Cerebellar nuclear complex (tissue), 1 donor: ENCODE data around the gene PGD.
A peak's percentile ranks its signal among the peaks of the same experiment; 100 is the strongest.

Experiments
- DNase-seq, 2 experiments: peaks; one replicate each; lab custom pipeline; 2025; lab: John Stamatoyannopoulos, UW

The PGD gene

DNA sequence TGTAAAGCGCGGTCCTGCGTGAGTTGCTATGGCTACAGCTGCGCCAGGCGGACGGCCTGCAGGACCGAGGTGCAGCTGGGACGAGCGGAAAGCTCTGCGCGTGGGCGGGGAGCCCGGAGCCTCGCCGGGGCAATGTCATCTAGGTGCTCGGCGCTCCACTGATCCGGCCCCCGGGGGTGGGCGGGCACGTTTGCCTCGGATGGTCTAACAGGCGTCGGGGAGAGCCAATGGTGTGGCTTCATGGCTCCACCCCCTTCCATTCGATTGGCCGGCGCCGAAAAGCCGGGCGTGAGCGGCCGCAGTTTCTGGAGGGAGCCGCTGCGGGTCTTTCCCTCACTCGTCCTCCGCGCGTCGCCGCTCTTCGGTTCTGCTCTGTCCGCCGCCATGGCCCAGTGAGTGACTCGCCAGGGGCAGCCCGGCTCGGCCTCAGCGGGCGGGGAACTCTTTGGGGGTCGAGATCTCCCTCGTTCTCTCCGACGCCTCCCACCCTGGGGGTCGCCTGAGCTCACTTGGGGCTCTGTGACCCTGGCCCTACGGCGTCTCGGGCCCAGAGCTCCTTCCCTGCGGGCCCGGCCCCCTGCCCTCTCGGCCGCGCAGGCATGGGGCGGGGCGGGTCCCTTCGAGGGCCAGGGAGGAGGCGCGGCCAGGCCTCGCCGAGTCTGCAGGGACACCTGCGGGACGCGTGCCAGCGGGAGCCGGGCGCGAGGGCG lies at the start of gene PGD:
Gene PGD, plus strand, starts transcription at position 331 of the 710 bp plus-strand sequence. Its CDS starts 54 bp downstream, at position 385.
- DNase-seq, result peak; percentile 91 to 92

DNA sequence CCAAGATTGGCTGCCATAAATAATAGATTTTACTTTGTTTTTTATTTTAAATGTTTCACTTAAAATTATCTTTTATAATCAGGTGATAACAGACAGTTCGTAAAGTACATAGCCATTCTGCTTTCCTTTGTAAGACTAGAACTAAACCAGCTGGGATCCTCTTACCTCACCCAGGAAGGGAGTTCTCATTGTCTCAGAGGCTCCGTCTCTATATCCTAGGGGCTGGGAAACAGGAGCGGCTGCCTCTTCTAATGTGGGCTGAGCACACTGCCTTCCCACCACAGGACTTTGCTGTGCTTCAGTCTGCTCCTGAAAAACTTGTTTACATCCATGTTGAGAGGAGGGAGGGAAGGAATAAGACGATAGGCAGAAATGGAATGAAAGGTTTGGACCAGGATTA lies 45.6 kb upstream of the PGD start:
- no peak for DNase-seq

DNA sequence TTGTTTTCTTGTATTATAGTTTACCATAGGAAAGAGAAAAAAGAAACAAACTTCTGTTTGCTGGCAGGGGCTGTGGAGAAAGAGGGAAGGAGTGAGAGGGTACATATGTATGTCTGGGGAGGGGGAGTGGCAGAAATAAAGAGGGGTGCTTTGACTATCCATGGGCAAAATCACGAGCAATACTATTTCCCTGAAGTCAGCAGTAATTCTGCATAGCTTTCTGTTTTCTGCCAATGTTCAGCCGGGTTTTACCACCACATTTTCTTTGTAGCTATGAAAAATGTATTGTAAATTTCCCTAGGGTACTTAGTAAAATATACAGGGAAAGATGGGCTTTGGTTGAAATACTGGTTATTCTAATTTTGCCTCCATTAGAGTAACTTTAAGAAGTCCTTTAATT lies 45.2 kb upstream of the PGD start:
- DNase-seq, result no peak

DNA sequence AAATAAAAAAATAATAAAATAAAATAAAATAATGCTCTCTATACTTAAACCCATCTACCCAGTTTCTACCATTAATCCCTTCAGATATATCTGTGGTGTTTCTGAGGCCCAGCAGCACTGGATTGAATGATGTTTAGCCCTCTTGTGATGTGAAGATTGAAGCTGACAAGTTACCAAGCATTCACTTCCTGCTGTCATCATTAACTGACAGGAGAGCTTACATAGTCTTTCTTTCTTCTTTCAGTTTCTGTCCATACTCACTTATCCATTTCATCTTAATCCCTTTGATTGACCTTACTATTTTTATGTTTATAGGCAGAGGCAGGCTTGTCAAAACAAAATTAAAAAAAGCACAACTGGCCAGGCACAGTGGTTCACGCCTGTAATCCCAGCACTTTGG lies 38.8 kb upstream of the PGD start:
- no peak for DNase-seq

DNA sequence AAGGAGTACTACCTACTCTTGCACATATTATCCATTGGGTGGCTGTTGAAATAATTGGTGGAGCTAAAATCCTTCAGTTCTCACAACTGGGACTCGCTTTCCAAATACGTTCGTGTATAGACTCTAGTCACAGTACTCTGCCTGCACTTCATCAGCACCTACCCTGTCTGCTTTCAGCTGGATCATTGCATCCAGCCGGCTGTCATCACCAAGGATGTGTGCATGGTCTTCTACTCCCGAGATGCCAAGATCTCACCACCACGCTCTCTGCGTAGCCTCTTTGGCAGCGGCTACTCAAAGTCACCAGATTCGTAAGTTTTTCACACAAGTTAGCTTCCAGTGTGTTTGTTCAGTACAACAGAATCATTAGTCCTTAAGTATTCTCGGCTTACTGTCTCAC lies 37.3 kb upstream of the PGD start:
- no peak for DNase-seq

DNA sequence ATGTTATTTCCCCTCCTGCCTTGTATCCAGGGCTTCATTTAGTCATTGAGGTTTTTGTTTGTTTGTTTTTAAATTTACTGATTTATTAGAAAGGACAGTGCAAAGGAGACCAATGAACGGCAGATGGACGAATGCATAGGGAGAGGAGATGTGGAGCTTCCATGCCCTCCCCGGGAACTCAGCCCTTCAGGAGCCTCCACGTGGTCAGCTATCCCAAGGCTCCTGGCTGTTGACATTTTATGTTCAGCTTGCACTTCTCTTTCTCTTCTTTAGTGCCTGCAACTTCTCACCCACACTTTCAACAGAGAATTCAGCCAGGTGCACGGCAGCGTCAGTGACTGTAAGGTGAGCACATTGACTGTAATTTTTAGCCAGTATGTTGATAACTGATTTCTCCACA lies 30.7 kb upstream of the PGD start:
- no peak for DNase-seq

DNA sequence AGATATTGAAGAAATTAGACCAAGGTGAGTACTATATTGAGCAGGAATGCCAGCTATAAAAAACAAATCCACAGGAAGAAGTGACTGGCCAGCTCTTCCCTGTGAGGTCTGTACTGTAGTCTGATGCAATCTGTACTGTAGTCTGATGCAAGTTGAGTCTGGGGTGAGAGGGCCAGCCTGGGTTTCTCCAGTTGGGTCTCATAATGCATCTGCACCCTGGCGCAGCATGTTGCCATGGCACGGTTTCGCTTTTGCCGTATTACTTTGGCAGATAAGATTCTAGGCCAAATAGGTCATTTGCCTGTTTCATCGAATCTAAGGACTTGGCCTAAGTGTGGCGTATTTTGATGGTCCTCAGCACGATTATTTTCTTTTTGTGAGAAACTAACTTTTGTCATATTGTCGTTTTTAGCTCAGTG lies 24.4 kb upstream of the PGD start:
- DNase-seq, result no peak

DNA sequence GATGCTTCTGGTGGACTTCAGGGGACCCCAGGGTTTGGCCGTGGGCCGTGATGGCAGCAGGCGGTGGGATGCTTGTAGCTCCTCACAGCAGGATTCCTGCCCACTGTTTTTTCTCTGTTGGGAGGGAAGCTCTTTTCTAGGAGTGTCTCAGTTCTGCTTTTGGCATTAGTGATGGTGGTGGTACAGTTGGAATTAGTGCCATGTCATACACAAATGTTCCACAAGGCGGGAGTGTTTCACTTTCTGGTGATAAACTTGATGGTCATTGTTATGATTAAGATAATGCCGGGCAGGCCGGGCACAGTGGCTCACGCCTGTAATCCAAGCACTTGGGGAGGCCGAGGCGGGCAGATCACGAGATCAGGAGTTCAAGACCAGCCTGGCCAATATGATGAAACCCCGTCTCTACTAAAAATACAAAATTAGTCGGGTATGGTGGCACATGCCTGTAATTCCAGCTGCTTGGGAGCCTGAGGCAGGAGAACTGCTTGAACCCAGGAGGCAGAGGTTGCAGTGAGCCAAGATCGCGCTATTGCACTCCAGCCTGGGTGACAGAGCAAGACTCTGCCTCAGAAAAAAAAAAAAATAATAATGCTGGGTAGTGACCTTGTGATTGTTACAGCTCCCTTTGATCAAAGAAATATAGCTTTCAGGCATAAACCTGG lies 21.4 kb upstream of the PGD start:
- DNase-seq, result peak in 1 of 2 experiments; percentile 6

DNA sequence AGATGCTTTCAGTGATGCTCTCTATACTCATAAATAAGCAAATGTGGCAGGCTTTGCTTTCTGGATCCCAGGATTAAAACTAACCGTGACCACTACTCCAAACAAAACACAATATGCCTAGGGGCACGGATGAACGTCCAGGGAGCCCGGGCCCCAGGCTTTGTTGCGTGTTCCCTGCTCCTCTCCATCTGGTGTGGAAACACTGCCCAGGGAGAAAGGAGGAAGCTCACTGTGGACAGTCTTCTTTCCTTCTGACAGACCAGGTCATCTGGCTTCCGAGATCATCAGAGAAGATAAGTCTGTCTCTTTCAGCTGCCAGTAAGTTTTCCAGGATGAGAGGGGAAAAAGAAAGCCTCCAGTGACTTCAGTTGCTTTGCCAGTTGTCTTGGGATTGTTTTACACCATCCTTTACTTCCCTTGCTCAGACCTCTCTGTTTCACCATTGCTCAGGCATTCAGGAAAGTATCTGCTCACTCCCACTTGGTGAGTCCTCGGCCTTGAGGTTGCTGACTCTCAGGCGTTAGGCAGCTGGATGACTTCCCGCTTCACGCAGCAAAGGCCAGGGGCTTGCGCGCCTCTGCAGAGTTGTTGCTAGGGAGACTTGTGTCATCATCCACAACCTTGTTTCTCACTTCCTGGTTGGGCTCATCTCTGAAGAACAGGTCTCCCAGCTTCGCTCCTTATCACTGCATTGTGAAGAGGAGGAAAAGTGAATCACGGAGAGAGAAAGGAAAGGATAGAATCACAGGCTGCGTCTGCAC lies 20.6 kb upstream of the PGD start:
- no peak for DNase-seq

DNA sequence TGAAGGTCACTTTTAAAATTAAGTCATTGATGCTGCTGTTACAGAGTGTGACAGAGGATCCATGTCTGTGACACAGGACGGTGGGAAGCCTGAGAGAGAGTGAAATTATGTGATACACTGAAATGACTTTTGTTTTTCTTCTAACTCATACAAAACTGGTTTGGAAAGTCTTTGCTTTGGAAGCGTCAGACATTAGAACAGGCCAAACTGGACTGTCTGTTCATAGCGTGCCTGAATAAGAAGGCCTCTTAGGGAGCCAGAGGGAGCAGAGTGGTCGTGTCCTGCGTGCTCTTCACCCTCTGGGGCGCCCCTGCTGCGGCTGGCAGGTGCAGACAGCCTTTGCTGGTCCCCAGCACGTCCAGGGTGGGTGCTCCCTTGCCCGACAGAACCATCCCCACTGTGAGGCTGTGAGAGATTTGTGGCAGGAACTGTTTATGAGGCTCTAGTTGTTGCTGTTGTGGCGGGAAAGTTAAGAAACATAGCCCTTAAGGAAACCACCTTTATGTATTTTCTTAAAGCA lies 19.7 kb upstream of the PGD start:
- DNase-seq, result no peak

DNA sequence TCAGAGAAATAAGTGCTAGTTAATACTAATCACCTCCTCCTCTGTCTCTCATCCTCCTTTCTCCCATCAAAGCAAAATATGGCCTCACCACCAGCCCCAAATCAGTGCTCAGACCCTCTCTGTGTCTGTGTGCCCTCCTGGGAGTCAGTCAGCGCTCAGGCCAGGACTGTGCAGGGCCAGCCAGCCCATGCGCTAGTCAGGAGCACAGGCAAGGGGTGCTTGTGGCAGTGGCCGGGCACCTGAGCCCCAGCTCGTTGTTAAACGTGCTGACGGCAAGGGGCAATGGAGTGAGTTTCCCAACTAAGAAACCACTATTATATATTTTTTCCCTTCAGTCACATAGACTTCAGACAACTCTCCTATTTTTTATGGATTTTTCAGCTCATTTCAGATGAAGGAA lies 19.2 kb upstream of the PGD start:
- DNase-seq, result no peak

DNA sequence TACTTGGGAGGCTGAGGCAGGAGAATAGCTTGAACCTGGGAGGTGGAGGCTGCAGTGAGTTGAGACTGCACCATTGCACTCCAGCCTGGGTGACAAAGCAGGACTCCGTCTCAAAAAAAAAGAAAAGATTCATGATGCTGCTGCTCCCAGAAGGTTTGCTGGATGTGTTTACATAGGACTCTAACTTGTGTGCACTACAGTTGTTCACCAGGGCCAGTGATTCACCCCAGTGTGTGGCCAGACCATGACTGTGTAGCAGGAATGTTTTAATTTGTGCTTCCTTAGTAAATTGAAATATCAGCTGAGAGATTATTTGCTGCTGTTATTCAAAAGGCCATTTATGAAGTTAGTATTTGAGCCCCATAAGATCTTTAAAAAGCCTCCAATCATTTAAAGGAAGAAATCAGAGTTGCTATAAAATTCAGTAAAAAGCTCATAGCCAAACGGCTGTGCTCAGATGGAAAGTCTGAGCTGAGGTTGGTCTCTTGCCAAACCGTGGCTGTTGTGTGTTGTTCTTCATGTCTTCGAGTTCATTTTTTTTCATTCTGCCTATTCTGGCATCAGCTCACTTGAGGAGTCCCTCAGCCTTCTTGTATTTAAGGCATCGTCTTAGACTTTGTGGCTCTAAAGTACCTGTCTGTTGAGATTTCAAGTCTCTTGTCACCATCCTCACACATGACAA lies 18.1 kb upstream of the PGD start:
- no peak for DNase-seq

DNA sequence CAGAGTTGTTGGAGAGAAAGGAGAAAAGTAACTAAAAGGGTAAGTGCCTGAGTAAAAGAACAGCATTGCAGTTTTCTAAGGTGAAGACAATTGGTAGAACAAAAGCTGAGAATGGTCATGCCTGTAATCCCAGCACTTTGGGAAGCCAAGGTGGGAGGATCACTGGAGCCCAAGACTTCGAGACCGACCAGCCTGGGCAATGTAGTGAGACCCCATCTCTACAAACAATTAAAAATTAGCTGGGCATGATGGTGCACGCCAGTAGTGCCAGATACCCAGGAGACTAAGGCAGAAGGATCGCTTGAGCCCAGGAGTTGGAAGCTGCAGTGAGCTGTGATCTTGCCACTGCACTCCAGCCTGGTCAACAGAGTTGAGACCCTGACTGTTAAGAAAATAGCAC lies 15.2 kb upstream of the PGD start:
- DNase-seq, result no peak

DNA sequence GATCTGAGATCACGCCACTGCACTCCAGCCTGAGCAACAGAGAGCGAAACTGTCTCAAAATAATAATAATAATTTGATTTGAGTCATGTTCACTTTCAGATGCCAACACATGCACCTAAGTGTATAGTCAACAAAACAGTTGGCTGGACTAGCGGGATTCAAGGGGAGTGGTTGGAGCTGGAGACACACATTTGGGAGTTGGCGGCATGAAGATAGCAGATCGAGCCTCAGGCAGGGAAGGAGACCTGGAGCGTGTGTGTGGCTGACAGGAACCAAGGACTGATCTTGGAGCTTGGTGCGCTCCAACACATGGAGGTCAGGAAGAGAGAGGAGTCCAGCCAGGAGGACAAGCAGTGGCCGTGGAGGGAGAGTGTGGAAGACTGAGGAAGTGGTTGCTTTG lies 14.6 kb upstream of the PGD start:
- no peak for DNase-seq

DNA sequence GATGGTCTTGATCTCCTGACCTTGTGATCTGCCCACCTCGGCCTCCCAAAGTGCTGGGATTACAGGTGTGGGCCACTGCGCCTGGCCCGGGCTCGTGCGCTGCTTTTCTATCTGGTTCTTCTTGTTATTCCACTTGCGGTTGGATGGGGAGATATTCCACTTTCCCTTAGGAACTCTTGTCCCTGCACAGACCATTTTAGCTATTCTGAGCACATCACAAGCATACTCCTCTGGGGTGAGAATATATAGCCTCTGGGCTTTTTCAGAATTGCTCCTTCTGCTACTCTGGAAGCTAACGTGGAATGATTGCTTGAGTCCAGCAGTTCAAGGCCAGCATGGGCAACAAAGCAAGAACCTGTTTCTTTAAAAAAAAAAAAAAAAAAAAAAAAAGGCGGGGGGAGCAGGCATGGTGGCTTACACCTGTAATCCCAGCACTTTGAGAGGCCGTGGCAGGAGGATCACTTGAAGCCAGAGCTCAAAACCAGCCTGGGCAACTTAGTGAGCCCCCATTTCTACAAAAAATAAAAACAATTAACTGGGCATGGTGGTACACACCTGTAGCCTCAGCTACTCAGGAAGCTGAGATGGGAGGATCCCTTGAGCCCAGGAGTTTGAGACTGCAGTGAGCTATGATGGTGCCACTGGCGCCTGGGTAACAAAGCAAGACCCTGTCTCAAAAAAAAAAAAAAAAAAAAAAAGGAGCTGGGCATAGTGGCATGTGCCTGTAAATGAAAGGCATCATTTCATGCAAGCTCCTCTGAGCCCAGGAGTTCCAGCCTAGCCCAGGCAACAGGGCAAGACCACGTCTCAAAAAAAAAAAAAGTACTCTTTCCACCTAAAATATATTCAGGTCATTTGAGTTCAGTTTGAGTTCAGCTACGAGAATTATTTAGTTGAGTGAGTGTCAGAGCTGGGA lies 11.8 kb upstream of the PGD start:
- no peak for DNase-seq

DNA sequence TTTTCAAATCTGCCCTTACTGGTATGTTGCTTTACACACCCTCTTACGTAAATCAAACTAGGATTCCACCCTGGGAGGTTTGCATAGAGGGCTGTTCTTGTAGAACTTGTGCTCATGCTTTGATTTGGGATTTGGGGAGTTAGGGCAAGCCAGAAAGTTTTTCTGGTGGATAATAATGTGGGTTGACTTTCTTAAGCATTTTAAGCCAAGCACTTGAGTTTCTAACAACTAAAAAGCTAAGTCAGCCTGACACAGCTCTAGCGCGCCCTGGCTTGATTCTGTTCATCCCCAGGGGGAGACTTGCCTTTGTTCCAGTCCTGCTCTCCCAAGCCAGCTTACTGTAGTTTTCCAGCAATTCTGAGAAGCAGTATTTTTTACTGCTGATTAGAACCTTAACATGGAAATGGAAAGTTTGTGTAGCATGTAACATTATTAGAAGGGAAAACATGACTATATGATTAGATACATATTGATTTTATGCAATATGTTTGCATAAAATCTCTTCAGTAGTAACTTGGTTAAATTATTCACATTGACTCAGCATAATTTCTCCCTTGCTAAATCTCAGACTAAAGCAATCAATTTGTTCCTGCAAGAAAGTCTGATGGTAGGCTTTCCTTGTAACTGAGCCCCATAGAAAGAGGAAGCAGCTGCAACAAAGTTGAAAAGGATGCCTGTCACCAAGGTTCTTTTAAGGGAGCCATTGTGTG lies 11.0 kb upstream of the PGD start:
- no peak for DNase-seq

DNA sequence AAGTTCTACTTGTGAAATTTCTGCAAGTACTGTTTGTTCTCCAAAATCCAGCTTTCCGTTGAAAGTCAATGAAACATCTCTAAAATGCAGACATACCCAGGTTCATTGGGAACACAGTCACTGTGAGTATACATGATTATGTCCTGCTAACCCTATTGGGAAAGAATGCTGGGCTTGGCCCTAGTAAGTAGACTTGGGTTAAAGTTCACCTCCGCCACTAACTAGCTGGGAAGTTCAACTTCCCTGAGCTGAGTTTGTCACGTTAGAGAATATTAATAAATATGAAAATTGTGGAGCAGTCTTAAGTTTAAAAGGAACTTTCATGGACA lies 10.5 kb upstream of the PGD start:
- DNase-seq, result no peak

DNA sequence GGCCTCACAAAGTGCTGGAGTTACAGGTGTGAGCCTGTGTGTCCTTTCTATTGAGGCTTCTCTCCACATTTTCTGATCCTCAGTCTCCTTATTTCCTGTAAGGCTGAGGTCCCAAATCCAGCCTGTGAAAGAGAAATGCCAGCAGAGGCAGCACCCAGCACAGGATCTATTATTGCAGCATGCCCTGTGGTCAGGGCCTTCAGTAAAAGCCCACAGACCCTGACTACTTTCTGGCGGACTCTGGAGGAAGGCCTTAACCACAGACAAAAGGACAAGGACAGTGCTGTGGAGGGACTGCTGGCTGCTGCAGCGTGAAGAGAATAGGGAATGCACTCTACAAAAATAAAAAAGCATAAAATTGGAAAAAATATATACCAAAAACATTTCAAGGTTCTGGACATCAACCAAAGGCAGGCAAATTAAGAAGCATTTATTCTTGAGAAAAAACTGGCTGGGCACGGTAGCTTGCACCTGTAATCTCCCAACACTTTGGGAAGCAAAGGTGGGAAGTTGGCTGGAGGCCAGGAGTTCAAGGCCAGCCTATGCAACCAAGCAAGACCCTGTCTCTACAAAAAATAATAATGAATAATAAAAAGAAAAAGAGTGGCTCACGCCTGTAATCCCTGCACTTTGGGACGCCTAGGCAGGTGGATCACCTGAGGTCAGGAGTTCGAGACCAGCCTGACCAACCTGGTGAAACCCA lies 9.4 kb upstream of the PGD start:
- no peak for DNase-seq

DNA sequence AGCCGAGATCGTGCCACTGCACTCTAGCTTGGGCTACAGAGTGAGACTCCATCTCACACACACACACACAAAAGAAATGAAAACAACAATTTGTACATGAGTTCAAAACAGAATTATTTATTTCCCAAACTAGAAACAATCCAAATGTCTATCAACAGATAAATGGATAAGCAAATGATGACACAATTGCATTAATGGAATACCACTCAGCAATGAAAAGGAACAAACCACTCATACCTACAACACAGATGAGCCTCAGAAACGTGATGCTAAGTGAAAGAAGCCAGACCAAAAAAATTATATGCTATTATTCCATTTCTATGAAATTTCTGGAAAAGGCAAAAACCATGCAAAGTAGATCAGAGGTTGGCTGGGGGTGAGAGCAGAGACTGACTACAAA lies 2.0 kb upstream of the PGD start:
- DNase-seq, result no peak

DNA sequence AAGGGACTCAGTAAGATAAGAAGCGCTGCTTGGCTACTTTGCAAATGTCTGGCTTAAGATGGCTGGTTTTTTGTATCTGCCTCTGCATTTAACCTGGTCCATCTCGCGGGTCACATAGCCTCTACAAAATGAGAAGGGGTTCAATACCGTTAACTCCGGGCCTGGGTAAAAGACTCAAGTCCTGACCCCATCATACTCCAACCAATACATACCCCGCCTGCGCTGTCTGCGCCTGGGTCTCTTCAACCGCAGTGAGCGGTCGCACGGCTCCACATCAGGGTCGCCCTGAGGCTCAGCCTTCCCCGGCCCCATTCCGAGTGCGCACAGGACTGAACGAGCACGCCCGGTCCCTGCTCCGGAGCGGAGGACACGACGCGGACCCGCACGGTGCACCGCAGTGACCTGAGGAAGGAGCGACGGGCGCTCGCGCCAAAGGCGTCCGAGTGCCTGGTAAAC lies 558 bp upstream of the PGD start:
- no peak for DNase-seq
